ENCODE data around the gene MACC1.

MACC1 gene

DNA sequence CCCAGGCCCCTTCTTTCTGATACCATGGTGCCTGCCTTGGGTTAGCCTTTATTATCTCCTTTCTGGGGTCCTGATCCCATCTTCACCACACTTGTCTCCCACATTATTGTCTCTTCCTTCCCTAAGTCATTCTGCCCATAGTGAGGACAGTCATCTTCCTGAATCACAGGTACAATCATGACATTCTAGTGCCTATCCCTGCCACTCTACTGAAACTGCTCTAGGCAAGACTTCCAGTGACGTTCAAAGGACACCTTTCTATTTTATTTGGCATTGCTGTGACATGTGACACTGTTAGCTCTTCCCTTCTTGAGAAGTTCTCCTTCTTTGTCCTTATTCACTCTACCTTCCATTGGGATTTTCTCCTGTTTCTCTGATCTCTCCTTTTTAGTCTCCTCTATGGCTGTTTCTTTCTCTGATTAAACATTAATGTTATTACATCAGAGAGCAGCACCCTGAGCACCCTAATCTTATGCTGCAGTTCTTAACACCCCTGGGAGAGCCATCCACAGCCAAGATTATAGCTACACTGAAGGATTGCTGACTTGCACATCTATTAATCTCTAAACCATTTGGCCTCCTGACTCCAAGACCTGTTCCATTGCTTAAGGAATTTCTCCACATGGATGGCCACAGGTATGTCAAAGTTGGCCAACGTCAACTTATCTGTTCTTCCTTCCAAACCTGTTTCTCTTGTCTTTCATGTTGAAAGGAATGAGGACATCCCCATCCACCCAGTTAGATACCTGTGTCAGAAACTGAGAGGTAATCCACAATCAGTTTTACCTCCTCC, 10.9 kb downstream of the MACC1 start:
- no peak for DNase-seq

DNA sequence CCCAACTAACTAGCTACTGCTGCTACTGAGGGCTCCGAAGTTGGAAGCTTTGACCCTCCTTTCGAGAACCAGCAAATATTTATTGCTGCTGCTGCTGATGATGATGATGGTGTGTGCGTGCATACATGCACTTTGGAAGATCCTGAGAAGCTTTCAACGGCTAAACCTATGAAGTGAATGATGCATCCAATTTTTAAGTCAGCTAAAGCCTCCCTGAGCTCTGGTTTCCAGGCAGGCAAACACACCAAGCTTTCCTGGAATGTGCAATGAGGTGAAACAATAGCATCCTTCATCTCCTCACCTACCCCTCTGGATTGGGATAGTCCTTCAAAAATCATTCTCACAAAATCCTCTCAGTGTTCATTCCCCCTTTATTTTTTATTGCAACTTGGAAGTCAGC, 13.9 kb downstream of the MACC1 start:
- DNase-seq = no peak

DNA sequence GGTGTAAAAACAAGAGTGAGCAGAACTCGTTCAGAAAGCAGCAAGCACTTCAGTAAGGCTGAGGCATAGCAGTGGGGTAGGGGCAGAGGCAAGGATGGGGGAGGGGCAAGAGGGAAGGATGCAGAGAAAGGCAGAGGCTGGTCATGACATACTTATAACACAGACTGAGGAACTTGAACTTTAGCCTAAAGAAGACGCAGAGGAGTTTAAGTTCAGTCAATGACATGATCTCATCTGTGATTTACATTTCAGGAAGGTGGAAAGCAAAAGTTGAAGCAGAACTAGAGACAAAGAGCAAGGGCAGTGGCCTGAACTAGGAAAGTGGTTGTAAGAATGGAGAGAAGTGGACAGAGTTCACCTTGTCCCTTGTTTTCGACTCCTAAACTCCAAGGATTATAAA, 15.8 kb downstream of the MACC1 start:
- peak; percentile 48 for DNase-seq

DNA sequence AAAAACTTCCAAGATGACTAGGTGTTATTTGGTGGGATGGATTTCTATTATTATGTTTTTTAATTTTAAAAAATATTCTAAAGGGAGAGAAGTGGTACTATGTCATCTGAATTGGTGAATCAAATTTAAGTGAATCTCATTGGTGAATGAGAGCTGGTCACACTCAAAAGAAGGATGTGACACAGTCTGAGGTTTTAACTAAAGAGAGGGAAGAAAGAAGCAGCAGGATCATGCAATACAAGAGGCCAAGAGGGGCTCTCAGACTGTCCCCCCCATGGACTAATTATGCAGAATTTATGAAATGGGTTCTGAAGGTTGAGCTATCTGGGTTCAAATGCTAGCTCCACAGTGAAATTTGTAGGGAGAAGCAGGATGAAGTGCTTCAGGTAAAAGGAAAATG, 16.2 kb downstream of the MACC1 start:
- DNase-seq = no peak

DNA sequence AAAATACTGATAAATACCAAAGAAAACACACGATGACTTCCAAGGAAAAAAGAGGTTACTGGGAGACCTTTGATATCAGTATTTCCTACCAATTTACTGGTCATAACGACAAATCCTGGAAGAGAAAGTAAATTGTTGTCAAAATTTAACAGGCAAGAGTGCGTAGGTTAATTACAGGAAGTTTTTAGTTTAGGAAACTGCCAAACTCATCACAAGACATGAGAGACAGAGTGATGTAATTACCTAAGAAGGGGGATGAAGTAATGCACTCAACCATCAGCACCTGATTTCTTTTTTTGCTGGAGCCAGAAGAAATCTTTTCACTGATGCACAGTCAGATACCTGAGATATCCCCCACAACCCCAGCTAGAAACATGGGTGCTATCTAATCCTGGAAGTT, 16.8 kb downstream of the MACC1 start:
- no peak for DNase-seq

DNA sequence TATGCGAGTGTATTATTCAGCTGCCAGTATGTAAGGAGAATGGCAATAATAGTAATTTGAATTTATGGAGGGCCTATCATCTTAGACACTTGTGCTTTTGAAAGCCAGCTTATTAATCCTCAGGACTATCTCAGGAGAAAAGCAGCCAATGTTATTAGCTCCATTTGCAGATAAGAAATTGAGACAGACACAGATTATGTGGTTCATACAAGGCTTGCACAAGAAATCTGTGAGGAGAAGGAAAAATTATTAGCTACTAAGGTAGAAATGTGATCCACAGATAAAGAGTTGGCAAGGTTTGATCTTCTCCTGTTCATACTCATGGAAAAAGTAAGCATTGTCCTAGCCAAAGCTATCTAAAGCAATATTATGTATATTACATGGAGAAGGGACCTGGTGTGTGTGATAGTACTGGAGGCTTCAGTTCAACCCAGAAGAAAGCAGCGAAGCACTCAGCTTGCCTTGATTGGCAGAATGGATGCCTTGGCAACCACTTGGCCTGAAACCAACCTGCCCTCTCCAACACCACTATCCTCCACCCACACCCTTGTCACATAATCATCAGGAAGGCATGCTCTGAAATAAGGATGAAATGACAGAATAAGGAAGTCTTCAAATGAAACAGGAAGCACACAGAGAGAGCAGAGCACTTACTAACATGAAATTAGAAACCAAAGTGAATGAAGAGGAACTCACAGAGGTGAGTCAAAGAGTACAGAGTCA, 18.0 kb downstream of the MACC1 start:
- peak; percentile 78 for DNase-seq

DNA sequence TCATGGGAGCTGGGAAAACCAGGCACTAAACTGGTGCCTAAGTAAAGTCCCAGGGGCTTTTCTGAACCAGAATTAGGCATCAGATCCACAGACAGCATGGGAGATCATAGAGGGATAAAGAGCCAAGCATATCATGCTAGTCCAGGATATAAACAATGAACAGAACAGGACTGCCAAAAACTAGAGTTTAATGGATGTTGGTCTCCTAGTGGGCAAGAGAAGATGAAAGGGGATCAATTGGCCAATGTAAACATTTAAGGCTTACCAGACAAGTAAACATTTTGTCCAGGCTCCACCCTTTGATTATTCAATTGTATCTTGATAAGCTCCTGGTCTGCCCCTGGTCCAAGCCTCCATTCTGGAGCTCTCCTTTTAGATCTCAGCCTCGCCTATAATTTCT, 18.9 kb downstream of the MACC1 start:
- DNase-seq = no peak

DNA sequence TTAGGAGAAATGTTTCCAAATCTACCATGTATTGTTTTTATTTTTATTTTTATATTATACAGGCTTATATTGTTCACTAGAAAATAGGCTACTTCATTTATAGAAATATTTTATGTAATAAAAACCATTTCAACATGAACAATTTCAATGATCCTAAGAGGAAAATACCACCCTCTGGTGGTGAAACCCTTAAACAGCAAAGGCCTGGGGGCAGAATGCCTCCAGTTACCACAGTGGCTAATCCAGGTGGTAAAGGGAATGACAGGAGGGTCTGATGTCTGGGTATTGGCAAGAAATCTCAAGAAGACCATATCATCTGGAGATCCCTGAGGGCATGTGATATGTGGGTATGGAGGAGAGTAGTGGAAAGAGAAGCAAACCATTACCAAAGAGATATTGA, 19.3 kb downstream of the MACC1 start:
- no peak for DNase-seq

DNA sequence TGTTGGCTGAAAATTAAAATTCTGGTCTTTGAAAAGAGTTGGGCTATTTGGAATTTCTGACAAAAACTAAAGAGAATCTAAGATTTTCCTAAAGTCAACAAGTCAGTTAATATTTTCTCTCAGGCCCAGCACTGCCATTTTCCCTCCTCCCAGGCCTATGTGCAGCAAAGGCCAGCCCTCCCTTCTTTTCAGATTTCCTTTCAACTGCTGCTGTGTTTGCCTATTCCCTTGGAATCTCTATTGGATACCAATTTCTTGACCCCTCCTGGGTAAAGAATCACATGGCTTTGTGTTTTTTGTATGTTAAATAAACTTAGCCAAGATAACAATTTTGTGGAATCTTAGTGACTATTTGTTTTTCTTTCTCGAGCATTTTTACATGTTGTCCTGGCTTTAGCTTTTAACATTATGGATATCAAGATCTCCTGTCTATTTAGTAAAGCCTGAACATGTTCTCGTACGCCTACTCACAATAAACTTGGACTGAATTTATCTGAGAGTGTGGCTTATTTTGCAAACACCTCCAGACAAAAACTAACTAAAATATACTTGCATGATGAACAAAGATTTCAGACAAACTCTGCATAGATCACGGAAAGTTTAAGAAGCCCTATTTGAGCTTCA, 19.9 kb downstream of the MACC1 start:
- DNase-seq = no peak

DNA sequence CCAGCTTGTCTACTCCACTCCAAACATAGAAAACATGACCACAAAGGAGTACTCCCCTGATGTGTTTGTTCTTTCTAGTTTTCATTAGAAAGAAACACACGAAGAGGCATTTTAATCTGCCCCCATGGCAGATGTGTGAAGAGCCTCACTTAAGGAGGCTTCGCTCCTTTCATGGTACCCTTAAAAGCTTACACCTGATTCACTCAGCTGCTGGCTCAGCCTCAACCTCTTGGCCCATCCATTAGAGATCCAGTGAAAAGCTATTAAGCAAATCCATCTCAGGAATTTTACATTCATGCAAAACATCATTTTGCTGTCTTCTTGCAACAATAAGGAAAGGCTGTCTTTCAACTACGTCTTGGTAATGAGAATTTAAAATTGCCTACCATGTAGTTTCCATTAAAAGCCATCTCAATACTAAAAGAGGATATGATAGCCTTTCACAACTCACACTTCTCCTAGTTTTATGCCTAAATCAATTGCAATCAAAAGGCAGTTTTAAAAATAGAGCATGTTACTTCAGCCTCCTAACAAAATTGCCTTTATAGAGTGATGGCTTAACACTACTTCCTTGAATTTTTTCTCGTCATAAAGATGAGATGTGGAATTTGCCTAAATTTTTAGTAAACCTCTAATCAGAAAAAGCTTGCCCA, 22.7 kb downstream of the MACC1 start:
- no peak for DNase-seq

DNA sequence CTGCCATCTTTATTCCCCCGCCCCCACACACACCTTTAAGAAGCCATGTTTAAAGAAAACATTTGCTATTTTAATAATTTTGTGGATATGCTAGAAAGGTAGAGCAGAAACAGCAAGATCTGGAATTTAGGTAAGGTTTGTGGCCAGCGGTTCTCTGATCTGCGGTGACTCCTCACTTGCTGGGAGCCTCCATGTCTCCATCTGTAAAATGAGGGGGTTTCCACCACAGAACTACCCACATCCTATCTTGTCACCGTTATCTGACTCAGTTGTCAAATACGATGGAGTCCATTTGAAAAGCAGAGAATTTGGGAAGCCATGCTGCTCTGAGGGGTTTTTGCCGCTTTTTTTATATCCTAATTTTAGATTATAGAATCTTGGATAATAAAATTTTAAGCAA, 23.3 kb downstream of the MACC1 start:
- no peak for DNase-seq

DNA sequence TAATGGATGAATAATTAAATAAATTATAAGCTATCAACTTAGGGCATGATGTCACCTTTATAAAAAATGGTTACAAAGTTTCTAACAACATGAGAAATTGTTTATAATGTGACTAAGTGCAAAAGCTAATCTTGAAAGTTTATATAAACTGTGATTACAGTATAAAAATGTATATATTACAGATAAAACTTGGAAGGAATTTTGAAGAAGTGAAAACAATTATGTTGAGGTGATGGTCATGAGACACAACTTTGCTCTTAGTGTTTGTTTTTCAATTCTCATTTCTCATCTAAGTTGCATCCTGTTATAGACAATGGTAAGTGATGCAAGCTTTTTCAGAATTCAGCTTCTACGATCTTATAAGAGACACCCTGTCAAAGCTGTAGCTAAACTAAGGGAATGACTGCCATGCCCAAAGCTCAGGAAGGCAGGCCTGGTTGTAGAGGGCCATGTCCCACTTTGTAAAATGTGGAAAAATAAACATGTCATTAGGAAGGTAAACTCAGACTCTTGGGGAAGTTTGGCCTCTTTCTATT, 23.9 kb downstream of the MACC1 start:
- no peak for DNase-seq

DNA sequence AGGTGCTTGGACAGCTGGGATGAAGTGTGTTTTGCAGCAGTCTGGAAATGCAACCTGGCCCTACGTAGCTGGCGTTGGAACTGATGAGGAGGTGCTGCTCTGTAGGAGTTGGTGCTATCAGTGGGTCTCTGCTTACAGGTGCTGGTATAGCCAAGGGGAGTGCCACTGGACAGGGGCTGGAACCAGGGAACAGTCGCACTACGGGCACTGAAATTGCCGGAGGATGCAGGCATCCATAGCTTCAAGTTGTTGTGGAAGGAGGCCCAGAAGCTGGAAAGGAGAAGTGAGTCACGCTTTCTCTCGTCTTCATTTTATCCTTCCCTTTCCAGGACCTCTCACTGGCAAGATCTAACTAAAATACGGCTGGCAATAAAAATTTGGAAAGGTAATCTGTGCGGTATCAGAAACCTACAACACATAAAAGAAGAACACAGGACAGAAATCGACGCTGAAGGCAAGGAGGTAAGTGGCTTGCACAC, 25.8 kb downstream of the MACC1 start:
- no peak for DNase-seq

DNA sequence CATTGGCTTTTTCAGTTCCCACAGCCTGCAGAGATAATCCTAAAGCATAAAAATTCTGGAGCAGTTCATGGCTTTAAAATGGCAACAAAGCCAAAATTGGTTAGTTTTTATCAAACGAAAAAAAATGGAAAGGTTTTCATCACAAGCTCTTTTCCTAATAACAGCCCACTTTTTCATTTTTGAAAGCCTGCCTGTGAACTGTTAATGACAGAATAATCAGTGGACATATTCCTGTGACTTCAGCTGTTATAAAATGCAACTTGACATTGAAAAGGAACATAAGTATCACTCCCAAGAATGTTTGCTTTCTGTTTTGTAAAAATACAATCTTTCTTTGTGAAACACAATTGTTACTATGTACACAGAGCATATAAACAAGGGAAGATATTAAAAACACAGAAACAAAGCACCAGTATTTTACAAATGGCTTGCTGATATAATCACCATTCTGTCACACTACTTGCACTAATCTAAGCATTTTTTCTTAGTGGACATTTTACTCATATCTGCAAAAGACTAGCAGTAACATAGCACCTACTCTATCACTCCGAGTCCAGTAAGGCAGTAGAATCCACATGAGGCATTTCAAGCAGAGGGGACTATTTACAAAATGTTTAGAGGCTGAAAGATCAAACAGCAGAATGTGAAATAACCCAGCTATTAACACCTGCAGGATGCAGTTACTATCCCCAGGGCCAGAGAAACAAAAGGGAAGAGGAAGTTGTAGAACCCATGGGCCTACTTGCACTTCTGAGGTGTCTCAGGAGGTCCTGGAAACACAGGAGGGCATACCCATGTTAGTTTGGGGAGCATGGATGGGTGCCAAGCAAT, 26.4 kb downstream of the MACC1 start:
- no peak for DNase-seq

DNA sequence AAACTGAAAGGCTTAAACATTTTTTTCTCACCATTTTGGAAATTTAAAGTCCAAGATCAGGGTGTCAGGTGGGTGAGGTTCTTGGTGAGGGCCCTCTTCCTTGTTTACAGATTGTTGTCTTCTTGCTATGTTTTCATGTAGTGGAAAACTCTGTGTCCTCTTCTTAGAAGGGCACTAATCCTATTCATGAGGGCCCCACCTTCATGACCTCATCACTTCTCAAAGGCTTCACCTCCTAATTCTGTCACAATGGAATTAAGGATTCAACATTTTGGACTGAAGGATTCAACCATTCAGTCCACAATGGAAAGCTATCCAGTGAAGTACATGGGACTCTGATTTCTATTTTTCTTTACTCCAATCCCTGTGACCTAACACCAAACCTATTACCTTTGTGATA, 27.3 kb downstream of the MACC1 start:
- DNase-seq = no peak

DNA sequence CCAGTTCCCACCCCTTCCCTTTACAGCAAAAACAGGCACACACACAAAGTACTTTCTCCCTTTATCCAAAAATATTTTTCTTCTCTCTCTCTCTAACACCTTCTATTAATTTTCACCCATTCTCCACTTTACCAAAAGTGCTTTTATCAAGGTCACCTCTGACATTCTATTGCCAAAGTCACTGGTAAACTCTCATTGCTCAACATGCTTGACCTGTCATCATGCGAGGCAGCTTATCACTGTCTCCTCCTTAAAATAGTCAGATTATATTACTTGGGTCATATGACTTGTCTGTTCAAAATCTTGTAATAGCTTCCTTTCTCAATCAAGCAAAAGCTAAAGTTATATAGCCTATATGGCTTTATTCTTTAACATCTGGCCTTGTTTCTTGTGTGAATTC, 28.6 kb downstream of the MACC1 start:
- DNase-seq = no peak

DNA sequence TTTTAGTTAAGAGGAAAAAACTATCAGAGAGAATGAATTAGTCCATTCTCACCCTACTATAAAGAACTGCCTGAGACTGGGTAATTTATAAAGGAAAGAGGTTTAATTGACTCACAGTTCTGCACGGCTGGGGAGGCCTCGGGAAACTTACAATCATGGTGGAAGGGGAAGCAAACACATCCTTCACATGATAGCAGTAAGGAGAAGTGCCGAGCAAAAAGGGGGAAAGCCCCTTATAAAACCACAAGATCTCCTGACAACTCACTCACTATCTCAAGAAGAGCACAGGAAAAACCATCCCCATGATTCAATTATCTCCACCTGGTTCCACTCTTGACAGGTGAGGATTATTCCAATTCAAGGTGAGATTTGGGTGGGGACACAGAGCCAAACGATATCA, 29.3 kb downstream of the MACC1 start:
- peak; percentile 25 for DNase-seq

DNA sequence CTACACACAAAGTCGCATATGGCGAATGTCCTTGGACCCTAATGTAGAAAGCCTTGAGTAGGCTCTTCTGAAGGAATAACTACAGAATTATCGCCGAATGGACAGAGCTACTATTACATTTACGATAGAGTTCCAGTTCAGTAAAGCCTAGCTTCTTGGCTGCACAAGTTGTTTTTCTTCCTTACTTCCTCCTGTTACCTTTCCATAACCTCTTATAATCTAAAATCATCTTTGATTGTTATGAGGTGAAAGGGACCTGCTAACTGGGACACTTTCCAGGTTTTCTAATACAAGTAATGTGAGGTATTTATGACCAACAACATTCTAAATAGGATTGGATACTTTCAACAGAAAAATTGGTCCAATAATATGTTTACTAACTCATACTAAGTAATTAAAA, 31.2 kb downstream of the MACC1 start:
- DNase-seq = no peak

DNA sequence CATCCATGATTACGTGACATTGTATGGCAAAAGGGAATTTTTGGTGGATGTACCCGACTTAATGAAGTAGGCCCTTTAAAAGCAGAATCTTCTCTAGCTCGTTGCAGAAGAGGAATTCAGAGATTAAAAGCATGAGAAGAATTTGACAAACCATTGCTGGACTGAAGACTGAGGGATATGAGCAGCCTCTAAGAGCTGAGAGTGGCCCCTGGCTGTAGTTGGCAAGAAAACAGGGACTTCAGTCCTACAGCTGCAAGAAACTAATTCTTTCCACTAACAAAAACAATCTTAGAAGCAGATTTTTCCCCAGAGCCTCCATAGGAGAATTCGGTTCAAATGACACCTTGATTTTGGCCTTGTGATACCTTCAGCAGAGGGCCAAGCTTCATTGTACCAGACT, 34.1 kb downstream of the MACC1 start:
- DNase-seq = no peak

DNA sequence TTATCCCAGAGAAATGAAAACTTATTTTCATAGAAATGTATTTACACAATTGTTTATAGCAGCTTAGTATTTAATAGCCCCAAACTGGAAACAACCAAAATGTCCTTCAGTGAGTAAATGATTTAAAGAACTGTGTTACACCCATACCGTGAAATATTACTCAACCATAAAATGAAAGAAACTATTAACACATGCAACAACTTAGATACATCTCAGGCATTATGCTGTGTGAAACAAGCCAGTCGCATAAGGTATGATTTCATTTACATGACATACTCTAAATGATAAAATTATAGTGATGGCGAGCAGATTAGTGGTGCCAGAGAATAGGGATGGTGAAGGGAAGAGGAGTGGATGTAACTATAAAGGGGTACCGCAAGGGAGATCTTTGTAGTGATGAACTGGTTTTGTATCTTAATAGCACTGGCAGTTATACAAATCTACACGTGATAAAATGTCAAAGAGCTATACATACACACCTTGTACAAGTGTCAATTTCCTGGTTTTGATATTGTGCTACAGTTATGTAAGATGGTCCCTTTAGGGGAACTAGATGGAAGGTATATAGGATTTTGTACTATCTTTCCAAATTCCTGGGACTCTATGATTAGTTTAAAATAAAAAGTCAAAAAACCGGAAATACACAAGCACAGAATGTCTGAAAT, 40.5 kb downstream of the MACC1 start:
- DNase-seq = no peak

DNA sequence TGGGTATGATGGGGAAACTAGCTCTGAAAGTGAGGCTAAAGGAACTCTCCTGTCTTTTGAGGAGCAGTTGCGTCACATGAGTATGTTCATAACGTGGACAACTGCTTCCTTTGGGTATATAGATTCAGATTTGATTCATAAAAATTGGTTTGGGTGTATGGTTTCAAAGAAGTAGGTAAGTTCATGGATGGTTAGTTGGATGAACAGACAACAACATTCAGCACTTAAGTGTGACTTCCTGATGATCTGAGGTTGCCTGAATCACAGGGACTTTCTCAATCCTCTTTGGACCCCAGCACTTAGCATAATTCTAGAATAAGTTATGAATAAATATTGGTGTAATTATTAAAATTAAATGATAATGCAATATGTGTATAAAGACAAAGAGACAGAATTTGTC, 43.4 kb downstream of the MACC1 start:
- DNase-seq = no peak
